HG02870 (cell line): ENCODE measurements around the gene NCOA5.
A peak's percentile ranks its signal among the peaks of the same experiment; 100 is the strongest.
"Not testable (repeated sequence)": the region's sequence is repeated elsewhere in the genome, so short reads cannot be mapped to it uniquely, and the experiment has no call there.

Source experiments
- ATAC-seq: cut with Tn5 transposase; IDR thresholded peaks from one replicate; pipeline ENCODE4 v1.9.1; 2021; ENCODE audit warnings: mild to moderate bottlenecking, moderate library complexity; ENCODE audit not compliant: unreplicated experiment

The NCOA5 gene

DNA sequence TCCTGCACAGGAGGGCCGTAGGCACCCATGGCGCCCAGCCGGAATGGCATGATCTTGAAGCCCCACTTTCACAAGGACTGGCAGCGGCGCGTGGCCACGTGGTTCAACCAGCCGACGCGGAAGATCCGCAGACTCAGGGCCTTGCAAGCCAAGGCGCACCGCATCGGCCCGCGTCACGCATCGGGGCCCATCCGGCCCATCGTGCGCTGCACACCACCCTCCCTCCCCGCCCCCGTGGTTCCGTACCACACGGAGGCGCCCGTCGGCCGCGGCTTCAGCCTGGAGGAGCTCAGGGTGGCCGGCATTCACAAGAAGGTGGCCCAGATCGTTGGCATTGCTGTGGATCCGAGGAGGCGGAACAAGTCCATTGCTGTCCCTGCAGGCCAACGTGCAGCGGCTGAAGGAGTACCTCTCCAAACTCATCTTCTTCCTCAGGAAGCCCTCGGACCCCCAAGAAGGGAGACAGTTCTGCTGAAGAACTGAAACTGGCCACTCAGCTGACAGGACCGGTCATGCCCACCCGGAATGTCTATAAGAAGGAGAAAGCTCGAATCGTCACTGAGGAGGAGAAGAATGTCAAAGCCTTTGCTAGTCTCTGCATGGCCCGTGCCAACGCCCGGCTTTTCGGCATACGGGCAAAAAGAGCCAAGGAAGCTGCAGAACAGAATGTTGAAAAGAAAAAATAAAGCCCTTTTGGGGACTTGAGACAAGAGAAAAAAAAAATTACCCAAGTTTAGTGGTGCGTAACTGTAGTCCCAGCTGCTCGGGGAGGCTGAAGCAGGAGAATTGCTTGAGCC lies 9.9 kb upstream of the NCOA5 start:
- no peak for ATAC-seq

DNA sequence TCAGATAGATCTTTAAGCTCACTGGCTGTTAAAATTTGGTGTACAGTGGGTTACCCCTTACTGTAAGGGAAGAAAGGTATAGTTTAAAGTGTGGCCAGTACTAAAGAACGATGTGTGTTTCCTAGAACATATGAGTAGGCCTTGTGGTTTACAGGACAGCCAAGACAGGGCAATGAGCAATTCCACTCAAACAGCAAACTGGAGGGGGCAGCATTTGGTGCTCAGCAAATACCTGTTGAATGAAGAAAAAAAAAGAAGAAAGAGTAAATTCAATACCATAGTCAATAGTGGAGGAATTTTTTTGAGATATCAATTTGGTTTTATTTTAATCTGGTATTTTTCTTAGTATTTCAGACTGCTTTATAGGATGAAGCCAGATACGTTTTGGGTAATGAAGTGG lies 3.8 kb upstream of the NCOA5 start:
- no peak for ATAC-seq

DNA sequence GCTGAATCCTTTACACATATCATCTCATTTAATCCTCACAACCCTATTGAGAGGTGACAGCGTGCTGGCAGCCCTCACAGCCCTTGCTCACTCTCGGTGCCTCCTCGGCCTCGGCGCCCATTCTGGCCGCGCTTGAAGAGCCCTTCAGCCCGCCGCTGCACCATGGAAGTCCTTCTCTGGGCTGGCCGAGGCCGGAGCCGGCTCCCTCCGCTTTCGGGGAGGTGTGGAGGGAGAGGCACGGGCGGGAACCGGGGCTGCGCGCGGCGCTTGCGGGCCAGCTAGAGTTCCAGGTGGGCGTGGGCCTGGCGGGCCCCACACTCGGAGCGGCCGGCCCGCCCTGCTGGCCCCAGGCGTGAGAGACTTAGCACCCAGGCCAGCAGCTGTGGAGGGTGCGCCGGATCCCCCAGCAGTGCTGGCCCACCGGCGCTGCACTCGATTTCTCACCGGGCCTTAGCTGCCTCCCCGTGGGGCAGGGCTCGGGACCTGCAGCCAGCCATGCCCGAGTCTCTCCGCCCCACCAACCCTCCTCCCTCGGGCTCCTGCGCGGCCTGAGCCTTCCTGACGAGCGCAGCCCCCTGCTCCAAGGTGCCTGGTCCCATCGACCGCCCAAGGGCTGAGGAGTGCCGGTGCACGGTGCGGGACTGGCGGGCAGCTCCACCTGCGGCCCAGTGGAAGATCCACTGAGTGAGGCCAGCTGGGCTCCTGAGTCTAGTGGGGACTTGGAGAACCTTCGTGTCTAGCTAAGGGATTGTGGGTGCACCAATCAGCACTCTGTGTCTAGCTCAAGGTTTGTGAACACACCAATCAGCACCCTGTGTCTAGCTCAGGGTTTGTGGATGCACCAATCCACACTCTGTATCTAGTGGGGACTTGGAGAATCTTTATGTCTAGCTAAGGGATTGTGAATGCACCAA lies 2.1 kb upstream of the NCOA5 start:
- not testable (repeated sequence) for ATAC-seq

DNA sequence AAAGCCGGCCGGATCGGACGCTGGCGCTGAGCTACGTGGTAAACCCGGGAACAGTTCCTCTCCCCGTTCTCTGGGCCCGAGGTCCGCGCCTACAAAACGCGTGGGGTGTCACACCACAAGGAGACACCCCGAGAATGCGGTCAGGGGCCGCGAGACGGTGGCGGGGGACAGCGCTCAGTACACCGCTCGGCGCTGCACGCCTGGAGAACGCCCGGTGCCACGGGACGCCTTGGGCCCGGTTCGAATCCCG lies 670 bp downstream of the NCOA5 start:
- ATAC-seq = peak; percentile 38

DNA sequence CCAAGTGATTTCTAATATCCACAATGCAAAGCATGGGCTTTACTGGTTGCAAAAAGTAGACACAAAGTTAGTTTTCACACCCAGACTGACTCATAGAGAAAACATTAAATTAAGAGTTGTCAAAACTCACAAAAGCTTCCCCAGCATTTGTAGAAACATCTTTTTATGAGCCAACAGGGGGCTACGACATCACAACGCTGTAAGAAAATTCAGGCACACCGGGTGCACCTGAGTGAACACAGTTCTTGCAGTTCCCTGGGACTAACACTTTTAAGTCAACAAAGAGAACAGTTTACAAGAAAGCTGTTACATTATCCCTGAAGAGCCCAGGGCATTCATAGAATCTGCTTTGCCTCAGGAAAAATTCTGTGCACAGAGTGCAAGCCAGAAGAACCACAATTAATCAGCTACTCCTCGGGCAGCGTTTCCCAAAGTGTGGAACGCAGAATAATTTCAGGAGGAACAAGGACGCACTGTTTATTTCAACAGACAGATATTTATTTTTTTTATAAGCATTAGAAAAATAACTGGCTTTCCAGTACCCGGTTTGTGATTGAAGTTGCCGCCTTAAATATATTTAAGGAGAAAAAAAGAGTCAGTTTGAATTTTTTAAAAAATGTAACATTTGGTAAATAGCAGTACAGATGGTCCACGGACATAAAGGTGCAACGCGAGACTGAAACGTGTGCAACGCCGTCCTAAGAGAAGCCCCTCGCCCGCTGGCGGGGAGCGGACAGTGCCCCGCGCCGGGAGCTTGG lies 1.2 kb downstream of the NCOA5 start:
- ATAC-seq = no peak

DNA sequence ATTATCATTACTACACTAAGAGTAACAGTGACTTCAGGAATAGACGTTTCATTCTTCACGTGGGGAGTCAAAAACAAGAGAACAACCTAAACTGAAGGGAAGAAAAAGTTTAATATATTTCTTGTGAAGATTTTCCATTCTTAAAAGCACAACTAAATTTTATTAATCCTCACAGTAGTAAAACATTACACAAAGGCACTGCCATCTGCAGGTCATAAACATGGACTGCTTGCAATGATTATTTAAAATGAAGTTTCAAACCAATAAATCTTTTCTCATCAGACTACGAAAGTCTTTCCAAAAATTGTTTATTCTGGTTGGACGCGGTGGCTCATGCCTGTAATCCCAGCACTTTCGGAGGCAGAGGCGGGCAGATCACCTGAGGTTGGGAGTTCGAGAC lies 2.6 kb downstream of the NCOA5 start:
- no peak for ATAC-seq

DNA sequence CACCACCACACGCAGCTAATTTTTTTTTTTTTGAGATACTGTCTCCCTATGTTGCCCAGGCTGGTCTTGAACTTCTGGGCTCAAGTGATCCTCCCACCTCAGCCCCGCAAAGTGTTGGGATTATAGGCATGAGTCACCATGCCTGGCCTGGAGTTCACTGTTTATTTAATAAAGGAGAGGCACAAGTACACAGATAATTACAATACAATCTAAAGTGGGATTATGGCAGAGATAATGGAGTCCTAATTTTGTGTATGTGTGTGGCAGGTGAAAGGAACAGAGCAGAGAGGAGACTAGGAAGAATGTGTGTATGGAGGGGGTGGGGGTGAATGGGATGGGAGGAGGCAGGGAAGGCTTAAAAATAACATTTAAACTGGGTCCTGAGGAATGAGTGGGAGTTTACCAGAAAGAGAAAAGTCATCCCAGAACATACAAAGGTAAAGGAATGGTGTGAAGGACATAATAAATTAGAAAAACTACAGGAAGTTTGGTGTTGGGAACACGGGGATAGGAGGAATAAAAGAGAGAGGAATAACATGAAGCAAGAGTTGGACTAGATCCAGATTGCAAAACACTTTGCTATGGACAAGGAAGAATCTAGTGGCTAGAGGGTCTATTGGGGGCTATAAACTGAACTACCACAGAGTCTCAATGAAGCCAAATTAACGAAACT lies 4.4 kb downstream of the NCOA5 start:
- ATAC-seq = no peak

DNA sequence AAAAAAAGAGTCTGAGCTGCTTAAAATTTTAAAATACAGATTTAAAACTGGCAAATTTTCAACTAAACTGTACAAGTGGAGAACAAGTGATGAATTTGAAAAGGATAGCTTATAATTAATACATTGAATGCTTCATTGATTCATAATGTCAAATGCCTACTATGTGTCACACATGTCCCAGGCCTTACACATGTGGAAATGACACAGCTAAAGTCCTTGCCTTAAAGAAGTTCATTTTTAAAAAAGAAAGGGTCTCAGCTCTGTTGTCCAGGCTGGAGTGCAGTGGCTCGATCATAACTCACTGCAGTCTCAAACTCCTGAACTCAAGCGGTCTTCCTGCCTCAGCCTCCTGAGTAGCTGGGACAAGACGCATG lies 5.0 kb downstream of the NCOA5 start:
- no peak for ATAC-seq

DNA sequence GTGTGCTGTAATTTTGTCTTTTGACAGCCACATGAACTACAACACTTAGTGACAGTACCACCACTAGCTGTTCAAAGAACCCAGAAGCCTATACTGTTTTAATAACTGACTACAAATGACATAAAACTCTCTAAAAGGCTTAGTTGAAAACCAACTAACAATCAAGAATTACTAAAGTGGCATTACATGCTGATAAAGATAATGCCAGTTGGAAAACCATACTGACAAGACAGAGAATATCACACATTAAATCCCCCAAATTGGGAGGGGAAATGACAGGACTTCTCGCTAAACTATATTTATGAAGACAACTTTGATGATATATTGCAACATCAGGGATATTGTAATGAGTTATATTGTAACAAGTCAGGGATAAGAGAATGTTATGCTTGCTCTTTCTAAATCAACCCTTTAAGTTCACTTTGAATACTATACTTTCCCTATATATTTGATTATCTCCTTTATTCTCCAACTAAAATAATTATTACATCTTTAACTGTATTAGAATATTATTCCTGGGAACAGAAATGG lies 6.2 kb downstream of the NCOA5 start:
- no peak for ATAC-seq

DNA sequence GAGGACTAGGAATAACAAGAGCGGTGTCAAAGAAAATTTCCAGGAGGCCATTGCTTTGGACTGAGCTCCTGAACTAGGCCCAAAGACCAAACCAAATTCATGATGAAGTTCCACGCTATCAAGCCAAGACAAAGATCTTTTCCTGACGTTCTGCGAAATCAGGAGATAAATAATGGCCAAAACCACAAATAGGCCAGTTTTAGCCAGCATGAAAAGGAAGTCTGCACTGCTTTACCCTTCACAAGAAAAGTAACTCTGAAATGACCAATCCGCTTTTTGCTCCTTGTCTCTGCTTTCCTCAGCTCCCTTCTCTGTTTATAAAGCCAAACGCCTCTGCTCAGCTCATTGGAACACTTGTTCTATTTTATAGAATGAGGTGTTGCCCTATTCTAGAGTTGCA lies 6.7 kb downstream of the NCOA5 start:
- ATAC-seq = no peak

DNA sequence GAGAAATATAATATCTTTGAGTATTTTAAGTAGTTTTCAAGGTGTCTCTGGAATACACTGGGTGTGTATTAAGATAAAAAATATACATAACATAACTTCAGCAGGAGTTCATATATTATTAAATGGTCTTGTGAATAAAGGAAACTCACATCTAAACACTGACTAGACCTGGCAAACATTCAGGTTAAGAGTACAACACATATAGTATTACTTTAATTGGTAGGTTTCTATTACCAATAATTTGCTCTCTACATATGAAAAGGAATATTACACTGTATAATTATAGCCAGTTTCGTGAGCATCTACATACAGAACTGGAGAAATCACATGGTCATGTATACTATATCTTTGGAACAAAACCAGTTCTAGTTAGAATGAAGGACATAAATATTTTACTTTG lies 8.7 kb downstream of the NCOA5 start:
- ATAC-seq = no peak

DNA sequence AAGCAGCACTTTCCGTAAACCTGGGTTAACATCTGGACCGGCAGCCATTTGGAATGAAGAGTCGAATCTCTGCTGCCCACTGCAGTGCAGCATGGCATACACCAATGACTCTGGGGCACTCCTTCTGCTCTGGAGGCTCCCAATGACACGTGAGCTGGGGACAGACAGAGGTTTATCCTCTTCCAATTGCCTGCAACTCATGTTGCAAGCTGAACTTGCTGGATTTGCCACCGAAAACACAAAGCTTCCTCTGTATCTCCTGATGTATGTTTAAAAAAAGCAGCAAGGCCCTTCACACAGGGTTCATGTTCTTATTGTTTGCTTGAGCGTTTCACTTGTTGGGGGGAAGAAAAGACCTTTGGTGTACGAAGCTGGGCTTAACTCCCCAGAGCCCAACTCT lies 10.8 kb downstream of the NCOA5 start:
- ATAC-seq = no peak

DNA sequence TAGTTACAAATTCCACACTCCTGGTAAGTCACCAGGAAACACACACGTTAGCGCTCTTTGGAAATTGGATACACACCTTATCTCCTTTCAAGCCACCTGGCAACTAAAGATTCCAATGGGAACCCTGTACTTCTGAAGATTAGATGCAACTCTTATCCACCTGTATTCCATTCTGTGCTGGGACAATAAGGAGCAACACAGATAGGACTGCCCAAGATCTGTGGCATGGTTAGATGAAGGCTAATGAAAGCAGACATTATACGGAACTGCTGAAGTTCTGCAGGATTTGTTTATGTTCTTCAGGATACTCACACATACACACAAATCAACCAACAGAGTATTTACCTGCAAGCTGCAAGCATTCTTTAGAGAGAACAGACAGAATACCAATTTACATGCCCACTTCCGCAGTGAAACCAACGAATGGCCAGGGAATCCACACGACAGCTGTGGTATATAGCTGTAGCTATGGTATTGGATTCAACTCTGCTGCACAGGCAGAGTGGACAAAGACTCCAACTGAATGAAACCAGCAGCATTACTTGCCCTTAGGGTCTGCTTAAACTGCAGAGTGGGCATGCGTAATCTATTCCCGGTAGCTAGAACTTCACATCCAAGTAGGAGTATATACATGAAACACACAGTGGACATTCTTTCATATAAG lies 12.0 kb downstream of the NCOA5 start:
- ATAC-seq = no peak

DNA sequence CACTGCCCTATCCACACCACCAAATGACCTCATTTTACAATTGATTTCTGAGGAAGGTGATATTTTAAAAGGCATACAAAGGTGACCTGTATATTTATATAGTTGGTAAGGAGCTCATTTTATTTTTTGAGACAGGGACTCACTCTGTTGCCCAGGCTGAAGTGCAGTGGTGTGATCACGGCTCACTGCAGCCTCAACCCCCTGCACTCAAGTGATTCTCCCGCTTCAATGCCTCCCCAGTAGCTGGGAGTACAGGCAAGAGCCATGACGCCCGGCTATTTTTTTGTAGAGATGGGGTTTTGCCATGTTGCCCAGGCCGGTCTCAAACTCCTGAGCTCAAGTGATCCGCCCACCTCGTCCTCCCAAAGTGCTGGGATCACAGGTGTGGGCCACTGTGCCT lies 13.0 kb downstream of the NCOA5 start:
- no peak for ATAC-seq

DNA sequence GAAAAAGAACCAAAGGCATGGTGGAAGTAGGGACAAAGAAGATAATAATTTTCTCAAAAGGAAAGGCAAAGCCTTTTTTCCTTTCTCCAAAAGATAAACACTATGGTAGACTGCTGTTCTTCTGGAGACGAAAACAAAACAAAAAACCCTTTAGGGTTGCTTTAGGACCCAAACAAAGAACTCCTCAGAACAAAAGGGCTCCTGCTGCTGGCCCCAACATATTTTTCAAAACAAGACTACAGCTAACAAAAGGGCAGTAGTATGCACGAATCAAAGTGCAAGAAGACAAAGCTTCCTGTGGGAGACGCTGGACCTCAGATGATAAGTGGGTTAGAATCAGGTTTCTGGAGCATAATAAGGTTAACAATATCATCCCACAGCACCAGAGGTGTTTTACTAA lies 15.8 kb downstream of the NCOA5 start:
- ATAC-seq = no peak

DNA sequence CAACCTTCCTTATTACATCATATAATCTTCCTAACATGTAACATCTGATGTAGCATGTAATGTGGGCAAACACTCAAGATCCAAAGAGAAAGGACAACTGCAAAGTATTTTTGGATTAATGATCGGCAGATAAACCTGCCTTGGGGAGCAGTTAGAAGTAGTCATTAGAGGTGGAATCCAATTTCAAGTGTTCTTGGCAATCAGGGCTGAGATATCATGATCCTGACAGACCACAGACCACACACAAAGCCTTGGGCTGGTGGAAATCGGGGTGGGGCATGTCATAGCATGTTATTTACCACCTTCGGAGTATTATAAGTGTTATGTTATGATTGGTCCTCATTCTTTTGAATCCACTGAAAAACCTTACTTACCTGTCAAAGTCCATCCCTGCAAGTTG lies 16.3 kb downstream of the NCOA5 start:
- ATAC-seq = no peak

DNA sequence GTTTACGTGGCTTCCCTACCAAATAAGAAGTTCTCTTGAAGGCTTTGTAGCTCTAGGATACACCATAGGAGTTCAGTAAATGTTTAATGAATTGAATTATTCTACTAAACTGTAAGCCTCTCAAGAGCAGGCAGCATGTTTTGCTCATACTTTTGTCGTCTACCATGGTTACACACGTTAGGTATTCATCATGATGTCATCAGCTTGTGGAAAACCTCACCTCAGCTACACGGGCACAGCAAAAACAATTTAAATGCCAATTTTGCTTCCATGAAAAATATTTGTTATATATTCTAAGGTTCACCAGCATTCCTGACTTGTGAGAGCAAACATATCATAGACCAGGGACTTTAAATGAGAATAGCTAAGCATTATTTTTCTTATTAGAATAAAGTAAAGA lies 16.7 kb downstream of the NCOA5 start:
- no peak for ATAC-seq

DNA sequence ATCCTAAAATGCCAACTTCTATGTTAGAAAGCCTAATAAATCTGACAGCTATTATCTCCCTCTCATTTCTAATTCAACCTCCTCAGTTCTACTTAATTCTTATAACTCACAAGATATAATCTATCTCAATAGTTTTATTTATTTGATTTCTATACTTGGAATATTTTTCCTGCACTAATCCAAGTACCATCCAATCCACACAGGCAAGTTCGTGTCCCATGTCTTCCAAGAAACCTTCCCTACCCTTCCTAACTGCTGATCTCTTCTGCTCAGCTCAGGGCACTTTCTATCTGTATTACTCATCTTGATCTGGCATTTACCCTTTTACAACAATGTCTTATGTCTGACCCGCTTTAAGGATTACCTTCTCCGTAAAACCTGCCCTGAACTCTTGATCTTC lies 18.2 kb downstream of the NCOA5 start:
- ATAC-seq = no peak

DNA sequence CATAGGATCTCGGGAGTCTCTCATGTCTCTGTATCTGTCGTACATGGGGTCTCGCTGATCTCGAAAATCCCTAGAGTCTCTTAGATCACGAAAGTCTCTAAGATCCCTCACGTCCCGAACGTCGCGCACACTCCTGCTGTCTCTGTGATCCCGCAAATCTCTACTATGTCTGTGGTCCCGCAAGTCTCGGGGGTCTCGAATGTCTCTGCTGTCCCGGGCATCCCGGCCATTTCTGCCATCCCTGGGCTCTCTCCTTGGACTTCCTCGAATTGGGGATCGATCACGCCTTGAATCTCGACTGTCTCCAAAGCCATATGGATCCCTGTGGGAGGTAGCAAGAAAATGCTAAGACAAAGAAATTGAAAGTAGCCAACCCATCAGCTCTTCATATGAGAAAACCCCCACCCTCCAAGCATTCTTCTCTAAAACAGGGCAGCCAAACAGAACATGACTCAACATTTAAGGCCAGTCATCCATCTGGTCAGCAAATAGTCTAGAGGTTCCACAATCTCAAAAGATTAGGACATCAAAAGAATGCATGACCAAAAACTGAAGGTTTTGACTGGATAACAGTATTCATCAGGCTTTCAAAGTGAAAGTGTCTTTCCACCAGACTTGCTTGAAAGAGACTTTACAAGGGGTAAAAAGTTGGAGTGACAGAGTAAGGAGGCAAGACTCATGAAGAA lies 19.4 kb downstream of the NCOA5 start:
- no peak for ATAC-seq

DNA sequence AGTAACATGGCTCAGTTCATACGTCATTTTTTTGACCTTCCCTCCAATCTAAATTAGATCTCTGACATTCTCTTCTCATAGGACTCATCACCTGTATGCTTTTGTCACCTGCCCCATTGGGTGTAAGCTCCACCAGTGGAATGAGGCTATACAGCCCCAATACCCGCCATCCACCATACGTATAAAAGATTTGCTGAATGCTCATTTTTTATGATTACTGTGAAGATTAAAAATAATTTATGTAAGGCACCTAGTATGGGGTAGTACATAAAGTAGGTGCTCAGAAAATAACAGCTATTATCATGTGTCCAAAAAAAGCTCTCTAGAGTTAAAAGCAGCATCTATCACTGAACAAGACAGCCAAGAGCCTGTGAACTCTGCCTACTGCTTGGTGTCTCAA lies 24.1 kb downstream of the NCOA5 start:
- ATAC-seq = no peak
